Measurements from ENCODE around the gene ADA. TPM values are rescaled to one million over a fixed set of nuclear protein-coding genes. Genes with fewer than 3 reads are reported as not detected.
A peak's percentile ranks its signal among the peaks of the same experiment; 100 is the strongest.

The ADA gene
- total RNA-seq, 2 experiments from 2014 or later = 67.0 to 142 TPM

DNA sequence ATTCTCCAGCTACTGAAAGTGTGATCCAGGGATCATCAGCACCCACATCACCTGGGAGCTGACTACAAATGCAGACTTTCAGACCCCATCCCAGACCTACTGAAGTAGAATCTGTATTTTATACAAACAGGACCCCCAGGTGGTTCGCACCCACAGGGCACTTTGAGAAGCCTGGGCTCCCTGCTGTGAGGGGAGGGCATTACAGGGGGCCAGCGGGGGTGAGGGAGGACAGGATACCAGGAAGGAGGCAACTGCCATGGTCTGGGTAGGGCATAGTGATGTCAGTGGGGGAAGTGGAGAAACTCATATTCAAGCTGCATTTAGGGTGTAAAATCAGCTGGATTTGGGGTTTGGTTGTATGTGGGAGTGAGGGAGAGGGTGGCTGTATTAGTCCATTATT lies 2.0 kb upstream of the ADA start:
- H3K4me2 ChIP-seq (ENCODE audit: low read length) = peak overlapping the region; percentile 90

DNA sequence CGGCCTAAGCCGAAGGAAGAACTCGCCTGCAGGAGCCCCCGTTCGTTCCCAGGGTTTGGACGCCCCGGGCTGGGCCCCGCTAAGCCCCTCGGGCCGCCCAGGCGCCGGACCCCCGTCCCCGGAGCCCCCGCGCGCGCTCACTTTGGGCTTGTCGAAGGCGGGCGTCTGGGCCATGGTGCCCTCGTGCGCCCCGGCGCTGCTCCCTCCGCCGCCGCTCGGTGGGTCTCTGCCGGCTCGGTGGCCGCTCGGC lies 140 bp downstream of the ADA start:
- peak overlapping the region; percentile 95 for H3K4me3 ChIP-seq (ENCODE audit: low read depth, low read length, poor library complexity, severe bottlenecking)
- no TSS peak for BruUV-seq (replicated peaks)
- H3K9me2 ChIP-seq (ENCODE audit: insufficient read depth, low read length) = no peaks in the 10 kb centered on the region
- no peaks in the 10 kb centered on the region for H4K20me1 ChIP-seq (ENCODE audit: insufficient read depth, low read length)
- peaks cover 18% of the 10 kb centered on the region for H3K36me3 ChIP-seq (ENCODE audit: insufficient read depth, low read length)
- H2AFZ ChIP-seq (ENCODE audit: low read length) = peak overlapping the region; percentile 17; the same call in 1 of the 2 replicates
- DNase-seq (ENCODE audit: low spot score) = no peak
- no peak for TF ChIP-seq EZH2phosphoT487 (IDR thresholded peaks at IDR 0.05; ENCODE audit: borderline replicate concordance, low read depth, low read length)
- TF ChIP-seq, protein P1, sequence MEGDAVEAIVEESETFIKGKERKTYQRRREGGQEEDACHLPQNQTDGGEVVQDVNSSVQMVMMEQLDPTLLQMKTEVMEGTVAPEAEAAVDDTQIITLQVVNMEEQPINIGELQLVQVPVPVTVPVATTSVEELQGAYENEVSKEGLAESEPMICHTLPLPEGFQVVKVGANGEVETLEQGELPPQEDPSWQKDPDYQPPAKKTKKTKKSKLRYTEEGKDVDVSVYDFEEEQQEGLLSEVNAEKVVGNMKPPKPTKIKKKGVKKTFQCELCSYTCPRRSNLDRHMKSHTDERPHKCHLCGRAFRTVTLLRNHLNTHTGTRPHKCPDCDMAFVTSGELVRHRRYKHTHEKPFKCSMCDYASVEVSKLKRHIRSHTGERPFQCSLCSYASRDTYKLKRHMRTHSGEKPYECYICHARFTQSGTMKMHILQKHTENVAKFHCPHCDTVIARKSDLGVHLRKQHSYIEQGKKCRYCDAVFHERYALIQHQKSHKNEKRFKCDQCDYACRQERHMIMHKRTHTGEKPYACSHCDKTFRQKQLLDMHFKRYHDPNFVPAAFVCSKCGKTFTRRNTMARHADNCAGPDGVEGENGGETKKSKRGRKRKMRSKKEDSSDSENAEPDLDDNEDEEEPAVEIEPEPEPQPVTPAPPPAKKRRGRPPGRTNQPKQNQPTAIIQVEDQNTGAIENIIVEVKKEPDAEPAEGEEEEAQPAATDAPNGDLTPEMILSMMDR (conservative IDR thresholded peaks at IDR 0.05; ENCODE audit: low read length) = no peak
- H3K27ac ChIP-seq (ENCODE audit: low read depth, low read length, poor library complexity, severe bottlenecking) = peak overlapping the region; percentile 99
- POLR2A ChIA-PET = interaction anchor here (1.0 to 3.9 kb wide), 4 partner anchors 33 to 68 kb away, joined by 3 to 15 read pairs (median 7); partner anchors contain the start of gene PKIG
- intact Hi-C loops (cut with micrococcal nuclease; ENCODE audit: unreplicated experiment) = no loop called here
- peaks cover 56% of the 10 kb centered on the region for H3K4me1 ChIP-seq (ENCODE audit: insufficient read depth, low read length, poor library complexity, severe bottlenecking)
- peaks cover 41% of the 10 kb centered on the region for H3K79me2 ChIP-seq (ENCODE audit: insufficient read depth, low read depth, low read length)
- CTCF ChIA-PET (ENCODE audit: unreplicated experiment) = interaction anchor here (0.7 to 1.0 kb wide), 2 partner anchors 65 to 307 kb away, joined by 3 read pairs; no protein-coding TSS in a partner anchor
- peak overlapping the region; percentile 90 for H3K4me2 ChIP-seq (ENCODE audit: low read length)
- H3K9me3 ChIP-seq (ENCODE audit: low read length) = no peaks in the 10 kb centered on the region

More for the DNA sequence above, 2.0 kb upstream of the ADA start:
- Histone ChIP-seq H3K9me2 (ENCODE audit: insufficient read depth, low read length) (no peaks in the 10 kb centered on the region), H3K27ac (ENCODE audit: low read depth, low read length, poor library complexity, severe bottlenecking) (no peak overlapping the region), H2AFZ (ENCODE audit: low read length) (no peak overlapping the region), H3K9me3 (ENCODE audit: low read length) (no peaks in the 10 kb centered on the region), H3K4me3 (ENCODE audit: low read depth, low read length, poor library complexity, severe bottlenecking) (peak overlapping the region; percentile 95), H3K79me2 (ENCODE audit: insufficient read depth, low read depth, low read length) (peaks cover 32% of the 10 kb centered on the region), H3K4me1 (ENCODE audit: insufficient read depth, low read length, poor library complexity, severe bottlenecking) (peaks cover 39% of the 10 kb centered on the region), H4K20me1 (ENCODE audit: insufficient read depth, low read length) (no peaks in the 10 kb centered on the region), H3K36me3 (ENCODE audit: insufficient read depth, low read length) (peaks cover 9% of the 10 kb centered on the region)
- DNase-seq (ENCODE audit: low spot score) = no peak
- TF ChIP-seq, protein P1 (conservative IDR thresholded peaks at IDR 0.05; ENCODE audit: low read length) = no peak
- no peak for TF ChIP-seq EZH2phosphoT487 (IDR thresholded peaks at IDR 0.05; ENCODE audit: borderline replicate concordance, low read depth, low read length)
- POLR2A ChIA-PET = interaction anchor here (0.8 kb wide), 1 partner anchor 10 kb away, joined by 3 read pairs; no protein-coding TSS in a partner anchor
- no TSS peak for BruUV-seq (replicated peaks)
- CTCF ChIA-PET (ENCODE audit: unreplicated experiment) = no interaction called here
- intact Hi-C loops (cut with micrococcal nuclease; ENCODE audit: unreplicated experiment) = no loop called here

DNA sequence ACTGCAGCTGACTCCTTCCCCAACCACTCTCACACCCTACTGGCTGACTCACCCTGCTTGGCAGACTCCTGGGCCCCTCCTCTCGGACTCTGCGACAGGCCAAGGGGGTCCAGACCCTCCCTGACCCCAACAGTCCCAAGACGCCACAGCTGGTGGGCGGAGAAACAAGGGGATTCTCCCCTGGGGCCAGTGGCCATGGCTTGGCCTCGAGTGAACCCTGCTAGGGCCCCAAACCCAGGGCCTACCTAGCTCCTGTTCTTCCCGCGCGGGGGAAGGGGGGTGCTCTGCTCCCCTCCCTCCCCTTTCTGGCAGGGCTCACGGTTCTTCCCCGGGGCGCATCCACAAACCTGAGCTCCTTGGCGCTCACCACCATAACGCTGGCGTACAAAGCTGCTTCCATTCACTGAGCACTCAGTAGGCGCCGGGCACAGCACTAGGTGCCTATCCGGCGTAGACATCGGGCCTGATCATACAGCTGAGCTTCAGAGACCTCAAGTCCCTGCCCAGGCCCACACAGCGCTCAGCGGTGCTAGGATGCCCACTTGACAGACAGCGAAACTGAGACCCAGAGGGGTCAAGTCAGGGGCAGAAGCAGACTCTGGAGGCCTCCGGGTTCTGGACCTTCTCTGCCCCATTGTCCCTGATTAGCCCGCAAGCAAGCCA lies 597 bp downstream of the ADA start:
- peak; percentile 68 for DNase-seq (ENCODE audit: low spot score)
- POLR2A ChIA-PET = interaction anchor here (0.8 to 3.9 kb wide), 6 partner anchors 33 to 86 kb away, joined by 3 to 15 read pairs (median 5); partner anchors contain the start of gene PKIG
- intact Hi-C loops (cut with micrococcal nuclease; ENCODE audit: unreplicated experiment) = no loop called here

More for the DNA sequence above, 597 bp downstream of the ADA start:
- H3K4me3 ChIP-seq (ENCODE audit: low read depth, low read length, poor library complexity, severe bottlenecking) = peak overlapping the region; percentile 95
- H3K4me1 ChIP-seq (ENCODE audit: insufficient read depth, low read length, poor library complexity, severe bottlenecking) = peaks cover 58% of the 10 kb centered on the region
- H3K9me2 ChIP-seq (ENCODE audit: insufficient read depth, low read length) = no peaks in the 10 kb centered on the region
- no TSS peak for BruUV-seq (replicated peaks)
- peaks cover 41% of the 10 kb centered on the region for H3K79me2 ChIP-seq (ENCODE audit: insufficient read depth, low read depth, low read length)
- H3K9me3 ChIP-seq (ENCODE audit: low read length) = no peaks in the 10 kb centered on the region
- no peak for TF ChIP-seq EZH2phosphoT487 (IDR thresholded peaks at IDR 0.05; ENCODE audit: borderline replicate concordance, low read depth, low read length)
- TF ChIP-seq, protein P1 (conservative IDR thresholded peaks at IDR 0.05; ENCODE audit: low read length) = no peak
- H3K27ac ChIP-seq (ENCODE audit: low read depth, low read length, poor library complexity, severe bottlenecking) = peak overlapping the region; percentile 99
- peak overlapping the region; percentile 17; the same call in 1 of the 2 replicates for H2AFZ ChIP-seq (ENCODE audit: low read length)
- H3K4me2 ChIP-seq (ENCODE audit: low read length) = peak overlapping the region; percentile 90
- H4K20me1 ChIP-seq (ENCODE audit: insufficient read depth, low read length) = no peaks in the 10 kb centered on the region
- CTCF ChIA-PET (ENCODE audit: unreplicated experiment) = interaction anchor here (0.7 to 1.5 kb wide), 5 partner anchors 30 to 308 kb away, joined by 3 to 21 read pairs (median 3); no protein-coding TSS in a partner anchor
- peaks cover 18% of the 10 kb centered on the region for H3K36me3 ChIP-seq (ENCODE audit: insufficient read depth, low read length)

All from OCI-LY7 (cell line).